Measurements from ENCODE around the gene MYL7. TPM values are rescaled to one million over a fixed set of nuclear protein-coding genes. Genes with fewer than 3 reads are reported as not detected.

Gene MYL7
- total and polyA plus RNA-seq, 9 of the 15 experiments (the other 6 are each of a cell fraction or from before 2014, with no cell fraction given), result not detected

- no peak for TF ChIP-seq ZBTB40 (IDR thresholded peaks at IDR 0.05)
- no peak for TF ChIP-seq ZBTB40 (CRISPR knock-in tag; IDR thresholded peaks at IDR 0.05)
- no peak for TF ChIP-seq RBM39 (optimal IDR thresholded peaks at IDR 0.05; ENCODE audit: low read depth, low read length)
- TF ChIP-seq FOXO4 (CRISPR knock-in tag; IDR thresholded peaks at IDR 0.05), result no peak
- no peak for TF ChIP-seq SMARCA4 (IDR thresholded peaks at IDR 0.05)
- peak; percentile 79 for TF ChIP-seq ZFX (CRISPR knock-in tag; IDR thresholded peaks at IDR 0.05)
- no peak for TF ChIP-seq ADNP (tag; IDR thresholded peaks at IDR 0.05)
- no peak for TF ChIP-seq LEF1 (IDR thresholded peaks at IDR 0.05)
- TF ChIP-seq SAP30 (IDR thresholded peaks at IDR 0.05; ENCODE audit: borderline replicate concordance, insufficient read depth, low read depth, low read length, poor library complexity, severe bottlenecking), result peak; percentile 84
- TF ChIP-seq, protein P1, sequence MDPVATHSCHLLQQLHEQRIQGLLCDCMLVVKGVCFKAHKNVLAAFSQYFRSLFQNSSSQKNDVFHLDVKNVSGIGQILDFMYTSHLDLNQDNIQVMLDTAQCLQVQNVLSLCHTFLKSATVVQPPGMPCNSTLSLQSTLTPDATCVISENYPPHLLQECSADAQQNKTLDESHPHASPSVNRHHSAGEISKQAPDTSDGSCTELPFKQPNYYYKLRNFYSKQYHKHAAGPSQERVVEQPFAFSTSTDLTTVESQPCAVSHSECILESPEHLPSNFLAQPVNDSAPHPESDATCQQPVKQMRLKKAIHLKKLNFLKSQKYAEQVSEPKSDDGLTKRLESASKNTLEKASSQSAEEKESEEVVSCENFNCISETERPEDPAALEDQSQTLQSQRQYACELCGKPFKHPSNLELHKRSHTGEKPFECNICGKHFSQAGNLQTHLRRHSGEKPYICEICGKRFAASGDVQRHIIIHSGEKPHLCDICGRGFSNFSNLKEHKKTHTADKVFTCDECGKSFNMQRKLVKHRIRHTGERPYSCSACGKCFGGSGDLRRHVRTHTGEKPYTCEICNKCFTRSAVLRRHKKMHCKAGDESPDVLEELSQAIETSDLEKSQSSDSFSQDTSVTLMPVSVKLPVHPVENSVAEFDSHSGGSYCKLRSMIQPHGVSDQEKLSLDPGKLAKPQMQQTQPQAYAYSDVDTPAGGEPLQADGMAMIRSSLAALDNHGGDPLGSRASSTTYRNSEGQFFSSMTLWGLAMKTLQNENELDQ (CRISPR knock-in tag; IDR thresholded peaks at IDR 0.05; ENCODE audit: borderline replicate concordance), result no peak
- 0 out of 2 replicates have a peak, but pooled peaks have one; percentile 47 for TF ChIP-seq PHB (CRISPR knock-in tag; IDR thresholded peaks at IDR 0.05)
- TF ChIP-seq MAFG (tag; conservative IDR thresholded peaks at IDR 0.05), result no peak
- TF ChIP-seq JUND (IDR thresholded peaks at IDR 0.05; ENCODE audit: borderline replicate concordance, low read depth, low read length), result 0 out of 2 replicates have a peak, but pooled peaks have one; percentile 21
- no peak for TF ChIP-seq JUND (tag; IDR thresholded peaks at IDR 0.05; ENCODE audit: borderline replicate concordance, low read depth, low read length)
- TF ChIP-seq SMARCA5 (IDR thresholded peaks at IDR 0.05), result no peak
- peak; percentile 85; the same call in 1 of the 2 replicates for TF ChIP-seq GATAD2A (IDR thresholded peaks at IDR 0.05)
These were observed 17.7 kb downstream of the MYL7 start, which contains the start of gene POLD2 (continued) for GRCh38 chr7:44123190-44124003.
